ENCODE measurements around the gene NKPD1. TPM values are rescaled to one million over a fixed set of nuclear protein-coding genes. Genes with fewer than 3 reads are reported as not detected.

NKPD1 gene
- total and polyA plus RNA-seq, 10 of the 15 experiments (the other 5 are each of a cell fraction or from before 2014, with no cell fraction given): 0.05 to 0.18 (median 0.06) TPM; not detected in 7

GRCh38 chr19:45182758-45183157 lies 22.0 kb upstream of the NKPD1 start:
- H3K79me2 ChIP-seq (ENCODE audit: control insufficient read depth, insufficient read depth, low read length): peaks cover 31% of the 10 kb centered on the region
- no peaks in the 10 kb centered on the region for H3K27me3 ChIP-seq (replicated peaks in 1 of 2; ENCODE audit: control insufficient read depth in 2 of 2, insufficient read depth in 2 of 2, low read length in 1 of 2)
- no peak overlapping the region for H3K9ac ChIP-seq (ENCODE audit: control insufficient read depth, insufficient read depth, low read length)
- no peak for ATAC-seq
- no peaks in the 10 kb centered on the region for H3K9me3 ChIP-seq (replicated peaks; ENCODE audit: control insufficient read depth, insufficient read depth, low read length)
- H2AFZ ChIP-seq (ENCODE audit: control insufficient read depth, low read depth, low read length): no peak overlapping the region
- no peak overlapping the region for H3K4me2 ChIP-seq (ENCODE audit: control insufficient read depth, insufficient read depth)
- peaks cover 0 to 6% of the 10 kb centered on the region in 2 experiments; a peak in 2 of 4 replicates for H3K36me3 ChIP-seq (ENCODE audit: control insufficient read depth in 2 of 2, insufficient read depth in 2 of 2, low read length in 1 of 2)
- RAD21 ChIA-PET (ENCODE audit: unreplicated experiment): interaction anchor here (1.1 to 1.7 kb wide), 3 partner anchors 47 to 181 kb away, joined by 3 read pairs; partner anchors contain the start of gene RELB
- in situ Hi-C loops (cut with MboI) (no loop called here), intact Hi-C loops (cut with micrococcal nuclease; ENCODE audit: unreplicated experiment) (loop anchor here (10.0 kb wide), 1 partner anchor 168 kb away; no protein-coding TSS in a partner anchor)
- no peaks in the 10 kb centered on the region for H4K20me1 ChIP-seq (ENCODE audit: control insufficient read depth, insufficient read depth)
- DNase-seq (ENCODE audit: low read depth, low spot score): no peak
- H3K4me1 ChIP-seq (ENCODE audit: control insufficient read depth, insufficient read depth, low read length): peaks cover 17% of the 10 kb centered on the region
- no peak overlapping the region for H3K4me3 ChIP-seq
- no peak for FAIRE-seq
- CTCF ChIA-PET: interaction anchor here (0.6 to 1.6 kb wide), 7 partner anchors 10 to 277 kb away, joined by 3 to 6 read pairs (median 3); no protein-coding TSS in a partner anchor
- no TSS peak for BruUV-seq (replicated peaks)
- no peak overlapping the region for H3K27ac ChIP-seq (ENCODE audit: control insufficient read depth, insufficient read depth)
- SMC1A ChIA-PET (ENCODE audit: uncharacterized antibody, unreplicated experiment): interaction anchor here (0.9 to 1.8 kb wide), 3 partner anchors 10 to 156 kb away, joined by 3 to 4 read pairs (median 3); no protein-coding TSS in a partner anchor
- POLR2A ChIA-PET: interaction anchor here (1.0 kb wide), 1 partner anchor 46 kb away, joined by 5 read pairs; no protein-coding TSS in a partner anchor
- WGBS (ENCODE audit: insufficient coverage, insufficient replicate concordance, low lambda C conversion rate, missing lambda C conversion rate): 70% methylated on average over 4 of the region's 4 CpGs
- TF ChIP-seq YBX1 (IDR thresholded peaks at IDR 0.05) (no peak), ESRRA (IDR thresholded peaks at IDR 0.05; ENCODE audit: low read length) (no peak), RBBP5 (conservative IDR thresholded peaks at IDR 0.05) (no peak), ZBTB4 (CRISPR knock-in tag; IDR thresholded peaks at IDR 0.05) (no peak), SREBF1 (IDR thresholded peaks at IDR 0.05; ENCODE audit: low read length) (no peak), EZH2 (IDR thresholded peaks at IDR 0.05; ENCODE audit: borderline replicate concordance, control insufficient read depth, low read depth, low read length) (no peak), RAD21 (IDR thresholded peaks at IDR 0.05; ENCODE audit: insufficient read depth, low read depth, low read length) (no peak), ASH2L (IDR thresholded peaks at IDR 0.05; ENCODE audit: borderline replicate concordance, low read depth) (no peak), WRNIP1 (IDR thresholded peaks at IDR 0.05; ENCODE audit: borderline replicate concordance, low read depth, low read length) (no peak), ZNF24 (IDR thresholded peaks at IDR 0.05) (no peak), GABPA (IDR thresholded peaks at IDR 0.05; ENCODE audit: low read depth) (no peak), FOXK2 (IDR thresholded peaks at IDR 0.05) (no peak)
- TF ChIP-seq, protein P1, sequence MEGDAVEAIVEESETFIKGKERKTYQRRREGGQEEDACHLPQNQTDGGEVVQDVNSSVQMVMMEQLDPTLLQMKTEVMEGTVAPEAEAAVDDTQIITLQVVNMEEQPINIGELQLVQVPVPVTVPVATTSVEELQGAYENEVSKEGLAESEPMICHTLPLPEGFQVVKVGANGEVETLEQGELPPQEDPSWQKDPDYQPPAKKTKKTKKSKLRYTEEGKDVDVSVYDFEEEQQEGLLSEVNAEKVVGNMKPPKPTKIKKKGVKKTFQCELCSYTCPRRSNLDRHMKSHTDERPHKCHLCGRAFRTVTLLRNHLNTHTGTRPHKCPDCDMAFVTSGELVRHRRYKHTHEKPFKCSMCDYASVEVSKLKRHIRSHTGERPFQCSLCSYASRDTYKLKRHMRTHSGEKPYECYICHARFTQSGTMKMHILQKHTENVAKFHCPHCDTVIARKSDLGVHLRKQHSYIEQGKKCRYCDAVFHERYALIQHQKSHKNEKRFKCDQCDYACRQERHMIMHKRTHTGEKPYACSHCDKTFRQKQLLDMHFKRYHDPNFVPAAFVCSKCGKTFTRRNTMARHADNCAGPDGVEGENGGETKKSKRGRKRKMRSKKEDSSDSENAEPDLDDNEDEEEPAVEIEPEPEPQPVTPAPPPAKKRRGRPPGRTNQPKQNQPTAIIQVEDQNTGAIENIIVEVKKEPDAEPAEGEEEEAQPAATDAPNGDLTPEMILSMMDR (IDR thresholded peaks at IDR 0.05 in 2 of 3, conservative IDR thresholded peaks at IDR 0.05 in 1 of 3; ENCODE audit: control insufficient read depth in 2 of 3, extremely low read depth in 1 of 3, insufficient read depth in 1 of 3, low read depth in 3 of 3, low read length in 3 of 3): no peak
- TF ChIP-seq, protein P2, sequence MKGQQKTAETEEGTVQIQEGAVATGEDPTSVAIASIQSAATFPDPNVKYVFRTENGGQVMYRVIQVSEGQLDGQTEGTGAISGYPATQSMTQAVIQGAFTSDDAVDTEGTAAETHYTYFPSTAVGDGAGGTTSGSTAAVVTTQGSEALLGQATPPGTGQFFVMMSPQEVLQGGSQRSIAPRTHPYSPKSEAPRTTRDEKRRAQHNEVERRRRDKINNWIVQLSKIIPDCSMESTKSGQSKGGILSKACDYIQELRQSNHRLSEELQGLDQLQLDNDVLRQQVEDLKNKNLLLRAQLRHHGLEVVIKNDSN (IDR thresholded peaks at IDR 0.05; ENCODE audit: borderline replicate concordance, extremely low read length, insufficient read depth, low read depth, low read length): no peak
- TF ChIP-seq, protein P3, sequence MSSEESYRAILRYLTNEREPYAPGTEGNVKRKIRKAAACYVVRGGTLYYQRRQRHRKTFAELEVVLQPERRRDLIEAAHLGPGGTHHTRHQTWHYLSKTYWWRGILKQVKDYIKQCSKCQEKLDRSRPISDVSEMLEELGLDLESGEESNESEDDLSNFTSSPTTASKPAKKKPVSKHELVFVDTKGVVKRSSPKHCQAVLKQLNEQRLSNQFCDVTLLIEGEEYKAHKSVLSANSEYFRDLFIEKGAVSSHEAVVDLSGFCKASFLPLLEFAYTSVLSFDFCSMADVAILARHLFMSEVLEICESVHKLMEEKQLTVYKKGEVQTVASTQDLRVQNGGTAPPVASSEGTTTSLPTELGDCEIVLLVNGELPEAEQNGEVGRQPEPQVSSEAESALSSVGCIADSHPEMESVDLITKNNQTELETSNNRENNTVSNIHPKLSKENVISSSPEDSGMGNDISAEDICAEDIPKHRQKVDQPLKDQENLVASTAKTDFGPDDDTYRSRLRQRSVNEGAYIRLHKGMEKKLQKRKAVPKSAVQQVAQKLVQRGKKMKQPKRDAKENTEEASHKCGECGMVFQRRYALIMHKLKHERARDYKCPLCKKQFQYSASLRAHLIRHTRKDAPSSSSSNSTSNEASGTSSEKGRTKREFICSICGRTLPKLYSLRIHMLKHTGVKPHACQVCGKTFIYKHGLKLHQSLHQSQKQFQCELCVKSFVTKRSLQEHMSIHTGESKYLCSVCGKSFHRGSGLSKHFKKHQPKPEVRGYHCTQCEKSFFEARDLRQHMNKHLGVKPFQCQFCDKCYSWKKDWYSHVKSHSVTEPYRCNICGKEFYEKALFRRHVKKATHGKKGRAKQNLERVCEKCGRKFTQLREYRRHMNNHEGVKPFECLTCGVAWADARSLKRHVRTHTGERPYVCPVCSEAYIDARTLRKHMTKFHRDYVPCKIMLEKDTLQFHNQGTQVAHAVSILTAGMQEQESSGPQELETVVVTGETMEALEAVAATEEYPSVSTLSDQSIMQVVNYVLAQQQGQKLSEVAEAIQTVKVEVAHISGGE (CRISPR knock-in tag; IDR thresholded peaks at IDR 0.05): no peak
